ENCODE data around the gene PDE3A.

DNA sequence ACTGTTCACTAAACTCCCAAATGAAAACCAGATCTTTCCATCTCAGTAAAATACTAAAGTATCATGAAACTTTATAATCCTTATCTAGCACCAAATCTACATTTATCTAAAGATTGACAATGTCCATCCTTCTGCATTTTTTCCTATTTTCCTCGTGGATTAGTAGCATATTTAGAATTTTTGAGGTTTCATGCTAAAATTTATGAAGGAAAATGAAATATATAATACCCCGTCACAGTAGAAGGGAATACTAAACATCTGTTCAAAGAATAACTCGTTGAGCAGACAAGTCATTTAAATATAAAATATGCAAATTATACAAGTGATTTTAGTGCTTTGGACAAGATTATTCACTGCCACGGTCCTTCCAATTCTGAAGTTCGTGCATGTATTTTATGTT, 204.1 kb downstream of the PDE3A start:
- TF ChIP-seq POLR2A (IDR thresholded peaks at IDR 0.05) (no peak), POLR2AphosphoS5 (IDR thresholded peaks at IDR 0.05) (no peak)
- TF ChIP-seq, protein P1, sequence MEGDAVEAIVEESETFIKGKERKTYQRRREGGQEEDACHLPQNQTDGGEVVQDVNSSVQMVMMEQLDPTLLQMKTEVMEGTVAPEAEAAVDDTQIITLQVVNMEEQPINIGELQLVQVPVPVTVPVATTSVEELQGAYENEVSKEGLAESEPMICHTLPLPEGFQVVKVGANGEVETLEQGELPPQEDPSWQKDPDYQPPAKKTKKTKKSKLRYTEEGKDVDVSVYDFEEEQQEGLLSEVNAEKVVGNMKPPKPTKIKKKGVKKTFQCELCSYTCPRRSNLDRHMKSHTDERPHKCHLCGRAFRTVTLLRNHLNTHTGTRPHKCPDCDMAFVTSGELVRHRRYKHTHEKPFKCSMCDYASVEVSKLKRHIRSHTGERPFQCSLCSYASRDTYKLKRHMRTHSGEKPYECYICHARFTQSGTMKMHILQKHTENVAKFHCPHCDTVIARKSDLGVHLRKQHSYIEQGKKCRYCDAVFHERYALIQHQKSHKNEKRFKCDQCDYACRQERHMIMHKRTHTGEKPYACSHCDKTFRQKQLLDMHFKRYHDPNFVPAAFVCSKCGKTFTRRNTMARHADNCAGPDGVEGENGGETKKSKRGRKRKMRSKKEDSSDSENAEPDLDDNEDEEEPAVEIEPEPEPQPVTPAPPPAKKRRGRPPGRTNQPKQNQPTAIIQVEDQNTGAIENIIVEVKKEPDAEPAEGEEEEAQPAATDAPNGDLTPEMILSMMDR (IDR thresholded peaks at IDR 0.05), result no peak

All from breast epithelium (tissue), 3 donors.